ENCODE results near the gene SLF2.
"Not testable (repeated sequence)": the region's sequence is repeated elsewhere in the genome, so short reads cannot be mapped to it uniquely, and the experiment has no call there.

SLF2 gene

GRCh38 chr10:100878291-100878910 is 34.4 kb upstream of the SLF2 start:
- DNase-seq: no peak

- DNase-seq: no peak
Observed at GRCh38 chr10:100879741-100880360, 32.9 kb upstream of the SLF2 start.

- DNase-seq: no peak
Observed at GRCh38 chr10:100881556-100882213, 31.1 kb upstream of the SLF2 start.

GRCh38 chr10:100882252-100882651 is 30.5 kb upstream of the SLF2 start:
- no peak for DNase-seq

GRCh38 chr10:100882671-100883311 is 30.0 kb upstream of the SLF2 start:
- DNase-seq: no peak

GRCh38 chr10:100883312-100883821 is 29.4 kb upstream of the SLF2 start:
- DNase-seq: no peak

GRCh38 chr10:100885611-100886010 is 27.2 kb upstream of the SLF2 start:
- DNase-seq: not testable (repeated sequence)

GRCh38 chr10:100886091-100886490 is 26.7 kb upstream of the SLF2 start:
- DNase-seq: no peak

- DNase-seq: no peak
Observed at GRCh38 chr10:100886521-100886920, 26.2 kb upstream of the SLF2 start.

- DNase-seq: no peak
Observed at GRCh38 chr10:100886963-100887362, 25.8 kb upstream of the SLF2 start.

- no peak for DNase-seq
Observed at GRCh38 chr10:100887761-100888296, 24.9 kb upstream of the SLF2 start.

- DNase-seq: no peak
Observed at GRCh38 chr10:100888957-100889356, 23.8 kb upstream of the SLF2 start.

- no peak for DNase-seq
Observed at GRCh38 chr10:100889546-100889945, 23.2 kb upstream of the SLF2 start.

GRCh38 chr10:100890141-100890672 is 22.6 kb upstream of the SLF2 start:
- no peak for DNase-seq

- DNase-seq: no peak
Observed at GRCh38 chr10:100890673-100891317, 22.0 kb upstream of the SLF2 start.

- DNase-seq: no peak
Observed at GRCh38 chr10:100894033-100894432, 18.7 kb upstream of the SLF2 start.

- peak in 1 of 2 donors; percentile 19 for DNase-seq
Observed at GRCh38 chr10:100894589-100895294, 18.0 kb upstream of the SLF2 start.

GRCh38 chr10:100895346-100895745 is 17.4 kb upstream of the SLF2 start:
- no peak for DNase-seq

- DNase-seq: no peak
Observed at GRCh38 chr10:100895896-100896295, 16.9 kb upstream of the SLF2 start.

- DNase-seq: no peak
Observed at GRCh38 chr10:100896876-100897461, 15.8 kb upstream of the SLF2 start.

- DNase-seq: no peak
Observed at GRCh38 chr10:100897976-100898375, 14.8 kb upstream of the SLF2 start.

GRCh38 chr10:100899171-100899570 is 13.6 kb upstream of the SLF2 start:
- no peak for DNase-seq
